T-helper 17 cell (primary cell): ENCODE data around the gene AP5Z1. TPM values are rescaled to one million over a fixed set of nuclear protein-coding genes. Genes with fewer than 3 reads are reported as not detected.

Experiments used
- ATAC-seq: fragments of 150-1000 bp; cut with Tn5 transposase; 2 replicates; pipeline ENCODE4 v1.10.0; 2021; ENCODE audit warnings: mild to moderate bottlenecking, moderate library complexity
- DNase-seq, 3 donors: peaks; one replicate each; pipeline versions ENCODE4 v3.0.0 to v3.0.0-alpha.2; 2020 to 2021
- H3K9me3 ChIP-seq: one replicate; pipeline ENCODE4 v1.7.0; 2013; ENCODE audit warnings: low read length, mild to moderate bottlenecking; ENCODE audit not compliant: control insufficient read depth, poor library complexity, severe bottlenecking
- H3K27ac Mint-ChIP-seq: one replicate; pipeline ENCODE4 v1.8.0; 2022; ENCODE audit warnings: mild to moderate bottlenecking, moderate library complexity, mixed read lengths
- H3K27me3 Mint-ChIP-seq: one replicate; pipeline ENCODE4 v1.8.0; 2022; ENCODE audit warnings: mixed read lengths
- H3K36me3 Mint-ChIP-seq: one replicate; pipeline ENCODE4 v1.8.0; 2022; ENCODE audit warnings: low read depth, mixed read lengths
- H3K4me1 Mint-ChIP-seq: one replicate; pipeline ENCODE4 v1.8.0; 2022; ENCODE audit warnings: mild to moderate bottlenecking, mixed read lengths
- H3K4me3 Mint-ChIP-seq: one replicate; pipeline ENCODE4 v1.8.0; 2022; ENCODE audit warnings: mild to moderate bottlenecking, moderate library complexity, mixed read lengths
- total RNA-seq, 4 donors: library from RNA in 2 of 4; stranded (reverse) in 2 of 4; gene quantifications; one replicate each; pipeline ENCODE4 v1.2.3 and lab custom pipeline; 2022 to 2026

The AP5Z1 gene
- total RNA-seq, 2 donors from 2014 or later = 87.6 to 112 TPM

GRCh38 chr7:4781366-4782069 lies 6.1 kb downstream of the AP5Z1 start:
- Mint-ChIP-seq H3K27ac (peak overlapping the region; percentile 34), H3K27me3 (no peaks in the 10 kb centered on the region), H3K4me3 (no peak overlapping the region), H3K4me1 (peaks cover 15% of the 10 kb centered on the region), H3K36me3 (no peaks in the 10 kb centered on the region)
- H3K9me3 ChIP-seq = no peaks in the 10 kb centered on the region
- DNase-seq (no peak), ATAC-seq (no peak)

- DNase-seq (no peak), ATAC-seq (no peak)
- Mint-ChIP-seq H3K4me3 (no peak overlapping the region), H3K36me3 (no peaks in the 10 kb centered on the region), H3K27me3 (no peaks in the 10 kb centered on the region), H3K4me1 (peaks cover 9% of the 10 kb centered on the region), H3K27ac (no peak overlapping the region)
- no peaks in the 10 kb centered on the region for H3K9me3 ChIP-seq
These were observed 7.2 kb downstream of the AP5Z1 start for GRCh38 chr7:4782333-4783291.

- Mint-ChIP-seq H3K4me3 (no peak overlapping the region), H3K36me3 (peaks cover 2% of the 10 kb centered on the region), H3K27ac (no peak overlapping the region), H3K4me1 (peaks cover 3% of the 10 kb centered on the region), H3K27me3 (no peaks in the 10 kb centered on the region)
- ATAC-seq (no peak), DNase-seq (no peak)
- H3K9me3 ChIP-seq = no peaks in the 10 kb centered on the region
These were observed 7.8 kb downstream of the AP5Z1 start for GRCh38 chr7:4783292-4783652.

- H3K9me3 ChIP-seq = no peaks in the 10 kb centered on the region
- H3K27ac Mint-ChIP-seq = no peak overlapping the region
- no peak for DNase-seq
- H3K27me3 Mint-ChIP-seq = no peaks in the 10 kb centered on the region
- no peak overlapping the region for H3K4me3 Mint-ChIP-seq
- H3K4me1 Mint-ChIP-seq = no peaks in the 10 kb centered on the region
- no peak for ATAC-seq
- peaks cover 2% of the 10 kb centered on the region for H3K36me3 Mint-ChIP-seq
These were observed 8.4 kb downstream of the AP5Z1 start for GRCh38 chr7:4783762-4784351.

- peaks cover 2% of the 10 kb centered on the region for H3K36me3 Mint-ChIP-seq
- ATAC-seq = no peak
These were observed 9.4 kb downstream of the AP5Z1 start for GRCh38 chr7:4784799-4785198.

GRCh38 chr7:4785371-4785770 lies 9.9 kb downstream of the AP5Z1 start:
- Mint-ChIP-seq H3K27ac (no peak overlapping the region), H3K36me3 (peaks cover 3% of the 10 kb centered on the region), H3K4me3 (no peak overlapping the region), H3K27me3 (no peaks in the 10 kb centered on the region), H3K4me1 (peaks cover 4% of the 10 kb centered on the region)
- no peak for ATAC-seq
- no peaks in the 10 kb centered on the region for H3K9me3 ChIP-seq
- DNase-seq = no peak

More at GRCh38 chr7:4784799-4785198, 9.4 kb downstream of the AP5Z1 start:
- H3K9me3 ChIP-seq = no peaks in the 10 kb centered on the region
- Mint-ChIP-seq H3K4me3 (no peak overlapping the region), H3K27ac (no peak overlapping the region), H3K4me1 (peaks cover 2% of the 10 kb centered on the region), H3K27me3 (no peaks in the 10 kb centered on the region)
- DNase-seq = no peak

- Mint-ChIP-seq H3K4me1 (peaks cover 4% of the 10 kb centered on the region), H3K27me3 (no peaks in the 10 kb centered on the region), H3K27ac (no peak overlapping the region), H3K36me3 (peaks cover 3% of the 10 kb centered on the region), H3K4me3 (no peak overlapping the region)
- no peak for DNase-seq
- H3K9me3 ChIP-seq = no peaks in the 10 kb centered on the region
- ATAC-seq = no peak
These were observed 10.6 kb downstream of the AP5Z1 start for GRCh38 chr7:4786015-4786414.

- Mint-ChIP-seq H3K4me3 (no peak overlapping the region), H3K4me1 (peaks cover 6% of the 10 kb centered on the region), H3K36me3 (peaks cover 3% of the 10 kb centered on the region), H3K27me3 (no peaks in the 10 kb centered on the region), H3K27ac (no peak overlapping the region)
- no peak for DNase-seq
- ATAC-seq = no peak
- H3K9me3 ChIP-seq = no peaks in the 10 kb centered on the region
These were observed 12.1 kb downstream of the AP5Z1 start for GRCh38 chr7:4787541-4787940.

- H3K4me3 Mint-ChIP-seq = no peak overlapping the region
- H3K4me1 Mint-ChIP-seq = peaks cover 6% of the 10 kb centered on the region
- H3K27ac Mint-ChIP-seq = no peak overlapping the region
- H3K36me3 Mint-ChIP-seq = peaks cover 3% of the 10 kb centered on the region
- no peak for ATAC-seq
- H3K9me3 ChIP-seq = no peaks in the 10 kb centered on the region
- no peaks in the 10 kb centered on the region for H3K27me3 Mint-ChIP-seq
- DNase-seq = no peak
These were observed 12.7 kb downstream of the AP5Z1 start for GRCh38 chr7:4787947-4788626.

- no peak for ATAC-seq
- no peak overlapping the region for H3K4me3 Mint-ChIP-seq
- H3K27me3 Mint-ChIP-seq = no peaks in the 10 kb centered on the region
- peaks cover 6% of the 10 kb centered on the region for H3K4me1 Mint-ChIP-seq
- no peaks in the 10 kb centered on the region for H3K9me3 ChIP-seq
- H3K27ac Mint-ChIP-seq = no peak overlapping the region
- no peak for DNase-seq
- peaks cover 3% of the 10 kb centered on the region for H3K36me3 Mint-ChIP-seq
These were observed 13.3 kb downstream of the AP5Z1 start for GRCh38 chr7:4788627-4789189.

- DNase-seq (no peak), ATAC-seq (no peak)
- H3K9me3 ChIP-seq = no peaks in the 10 kb centered on the region
- Mint-ChIP-seq H3K4me3 (no peak overlapping the region), H3K4me1 (peaks cover 8% of the 10 kb centered on the region), H3K27me3 (no peaks in the 10 kb centered on the region), H3K36me3 (peaks cover 3% of the 10 kb centered on the region), H3K27ac (no peak overlapping the region)
These were observed 14.0 kb downstream of the AP5Z1 start for GRCh38 chr7:4789194-4790077.

GRCh38 chr7:4790078-4790465 lies 14.6 kb downstream of the AP5Z1 start:
- no peak overlapping the region for H3K27ac Mint-ChIP-seq
- no peaks in the 10 kb centered on the region for H3K9me3 ChIP-seq
- ATAC-seq (no peak), DNase-seq (no peak)
- no peak overlapping the region for H3K4me3 Mint-ChIP-seq
- H3K4me1 Mint-ChIP-seq = peaks cover 8% of the 10 kb centered on the region
- peaks cover 3% of the 10 kb centered on the region for H3K36me3 Mint-ChIP-seq
- no peaks in the 10 kb centered on the region for H3K27me3 Mint-ChIP-seq
